ENCODE data around the gene PLA2G1B. TPM values are rescaled to one million over a fixed set of nuclear protein-coding genes. Genes with fewer than 3 reads are reported as not detected.

Gene PLA2G1B
- total RNA-seq, 4 donors from 2014 or later = not detected

GRCh38 chr12:120323772-120324171 is 3.8 kb downstream of the PLA2G1B start:
- H3K4me1 ChIP-seq = peaks cover 0 to 9% (median 6%) of the 10 kb centered on the region in 4 donors
- H3K36me3 ChIP-seq = no peaks in the 10 kb centered on the region
- H3K27me3 ChIP-seq = no peaks in the 10 kb centered on the region
- 88% methylated on average over 2 of the region's 2 CpGs for WGBS
- DNase-seq (ENCODE audit: extremely low spot score) = no peak
- no peak overlapping the region for H3K27ac ChIP-seq (replicated peaks in 1 of 4)
- no peaks in the 10 kb centered on the region for H3K9me3 ChIP-seq
- no peak overlapping the region for H3K4me3 ChIP-seq
- no peak for TF ChIP-seq CTCF (IDR thresholded peaks at IDR 0.05)
- TF ChIP-seq POLR2AphosphoS5 (IDR thresholded peaks at IDR 0.05) = no peak
- no peak for TF ChIP-seq POLR2A (IDR thresholded peaks at IDR 0.05; ENCODE audit: low read depth)
- no peak for TF ChIP-seq EP300 (IDR thresholded peaks at IDR 0.05)
- intact Hi-C loops (cut with DNase I) = no loop called here

- no peak overlapping the region for H3K27ac ChIP-seq (replicated peaks in 1 of 4)
- H3K9me3 ChIP-seq = no peaks in the 10 kb centered on the region
- no peak for DNase-seq (ENCODE audit: extremely low spot score)
- H3K4me3 ChIP-seq = no peak overlapping the region
- no peak for TF ChIP-seq CTCF (IDR thresholded peaks at IDR 0.05)
- TF ChIP-seq POLR2A (IDR thresholded peaks at IDR 0.05; ENCODE audit: low read depth) = no peak
- no peak for TF ChIP-seq POLR2AphosphoS5 (IDR thresholded peaks at IDR 0.05)
- no peak for TF ChIP-seq EP300 (IDR thresholded peaks at IDR 0.05)
- intact Hi-C loops (cut with DNase I) = no loop called here
- 74% methylated on average over 13 of the region's 13 CpGs for WGBS
- no peaks in the 10 kb centered on the region for H3K27me3 ChIP-seq
- no peaks in the 10 kb centered on the region for H3K36me3 ChIP-seq
- peaks cover 3 to 20% (median 13%) of the 10 kb centered on the region in 4 donors for H3K4me1 ChIP-seq
Measured at GRCh38 chr12:120321382-120322202, 6.0 kb downstream of the PLA2G1B start.

GRCh38 chr12:120317224-120318105 is 10.1 kb downstream of the PLA2G1B start:
- Histone ChIP-seq H3K27me3 (no peaks in the 10 kb centered on the region), H3K27ac (replicated peaks in 1 of 4) (peak overlapping the region; percentile 79 to 88 (median 82)), H3K9me3 (no peaks in the 10 kb centered on the region), H3K36me3 (peaks cover 0 to 3% (median 0%) of the 10 kb centered on the region in 4 donors), H3K4me3 (peak overlapping the region; percentile 55 to 71 (median 63)), H3K4me1 (peaks cover 4 to 12% (median 10%) of the 10 kb centered on the region in 4 donors)
- 1% methylated on average over 30 of the region's 42 CpGs for WGBS
- TF ChIP-seq POLR2AphosphoS5 (IDR thresholded peaks at IDR 0.05) = peak; percentile 94 to 95
- TF ChIP-seq CTCF (IDR thresholded peaks at IDR 0.05) = peak; percentile 46 to 76 (median 62)
- no peak for TF ChIP-seq EP300 (IDR thresholded peaks at IDR 0.05)
- TF ChIP-seq POLR2A (IDR thresholded peaks at IDR 0.05; ENCODE audit: low read depth) = peak; percentile 68
- DNase-seq (ENCODE audit: extremely low spot score) = peak; percentile 100
- intact Hi-C loops (cut with DNase I) = no loop called here

GRCh38 chr12:120316798-120317223 is 10.8 kb downstream of the PLA2G1B start:
- Histone ChIP-seq H3K4me1 (peaks cover 4 to 12% (median 10%) of the 10 kb centered on the region in 4 donors), H3K4me3 (peak overlapping the region; percentile 55 to 71 (median 63)), H3K9me3 (no peaks in the 10 kb centered on the region), H3K27ac (replicated peaks in 1 of 4) (peak overlapping the region; percentile 79 to 88 (median 82)), H3K27me3 (no peaks in the 10 kb centered on the region), H3K36me3 (peaks cover 0 to 3% (median 0%) of the 10 kb centered on the region in 4 donors)
- TF ChIP-seq EP300 (IDR thresholded peaks at IDR 0.05) = no peak
- TF ChIP-seq POLR2AphosphoS5 (IDR thresholded peaks at IDR 0.05) = no peak
- no peak for TF ChIP-seq POLR2A (IDR thresholded peaks at IDR 0.05; ENCODE audit: low read depth)
- no peak for TF ChIP-seq CTCF (IDR thresholded peaks at IDR 0.05)
- intact Hi-C loops (cut with DNase I) = no loop called here
- WGBS = 55% methylated on average over 9 of the region's 9 CpGs
- no peak for DNase-seq (ENCODE audit: extremely low spot score)
